A549 (cell line): ENCODE data around the gene CFC1.
"Not testable (repeated sequence)": the region's sequence is repeated elsewhere in the genome, so short reads cannot be mapped to it uniquely, and the experiment has no call there.

Experiments
- CHD4 ChIP-seq: fragments of 200-600 bp; sonication (generic); IDR thresholded peaks from 2 replicates; pipeline ENCODE4 v1.6.1; 2016; ENCODE audit warnings: antibody characterized with exemption, mild to moderate bottlenecking, borderline replicate concordance
- KDM1A ChIP-seq: fragments of 200-600 bp; sonication (generic); IDR thresholded peaks from 2 replicates; pipeline ENCODE4 v1.6.1; 2016; ENCODE audit warnings: low read depth, mild to moderate bottlenecking
- MAZ ChIP-seq: fragments of 150-350 bp; IDR thresholded peaks from 2 replicates; pipeline ENCODE4 v1.6.1; 2014; ENCODE audit warnings: antibody characterized with exemption, low read depth, low read length, borderline replicate concordance
- MYC ChIP-seq: IDR thresholded peaks from 2 replicates; pipeline ENCODE4 v1.6.1; 2012; ENCODE audit warnings: mild to moderate bottlenecking, inconsistent platforms, low read length, improper control_type of control experiment, borderline replicate concordance
- PHF8 ChIP-seq: fragments of 200-600 bp; sonication (generic); IDR thresholded peaks from 2 replicates; pipeline ENCODE4 v1.6.1; 2016; ENCODE audit warnings: low read depth, mild to moderate bottlenecking, antibody characterized with exemption, moderate library complexity, borderline replicate concordance
- POLR2A ChIP-seq: IDR thresholded peaks from 2 replicates; pipeline ENCODE4 v1.6.1; 2012; ENCODE audit warnings: mild to moderate bottlenecking, low read length
- RAD21 ChIP-seq, 2 experiments: fragments of >200 bp in 1 of 2; sonication (Bioruptor Twin) in 1 of 2; formaldehyde crosslinking in 1 of 2; IDR thresholded peaks in 1 of 2; conservative IDR thresholded peaks in 1 of 2; 2 replicates in 1 of 2; 3 replicates in 1 of 2; pipeline ENCODE4 v1.6.1; 2012 to 2018; ENCODE audit warnings: inconsistent platforms in 1 of 2
- RCOR1 ChIP-seq: fragments of 150-350 bp; IDR thresholded peaks from 2 replicates; pipeline ENCODE4 v1.6.1; 2014; ENCODE audit warnings: antibody characterized with exemption, low read length, low read depth
- TFCP2L1 ChIP-seq: fragments of 250-450 bp; sonication (Bioruptor Pico); IDR thresholded peaks from 2 replicates; pipeline ENCODE4 v1.5.0; 2021; ENCODE audit warnings: mild to moderate bottlenecking
- USF2 ChIP-seq: fragments of 450-650 bp; IDR thresholded peaks from 2 replicates; pipeline ENCODE4 v1.6.1; 2014; ENCODE audit warnings: antibody characterized with exemption
- TF ChIP-seq, protein P1 (sequence below): fragments of >200 bp; sonication (Bioruptor Twin); formaldehyde crosslinking; IDR thresholded peaks from 3 replicates; pipeline ENCODE4 v1.5.1; 2016
- TF ChIP-seq, protein P2 (sequence below): IDR thresholded peaks from 2 replicates; pipeline ENCODE4 v1.6.1; 2012

DNA sequence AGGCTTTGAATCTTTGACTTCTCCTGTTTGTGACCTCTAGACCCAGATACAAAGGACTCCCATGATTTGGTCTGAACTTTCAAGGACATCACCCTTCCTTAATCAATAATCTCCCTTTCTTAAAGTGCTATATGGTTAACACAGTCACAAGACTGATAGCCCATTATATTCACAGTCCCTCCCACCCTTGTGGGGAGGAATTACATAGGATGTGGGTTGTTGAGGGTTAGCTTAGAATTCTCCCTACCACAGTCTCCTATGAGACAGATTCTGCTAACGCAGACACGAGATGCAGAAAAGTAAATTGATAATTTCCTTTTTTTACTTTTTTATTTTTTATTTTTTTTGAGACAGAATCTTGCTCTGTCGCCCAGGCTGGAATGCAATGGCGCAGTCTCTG lies 45.2 kb downstream of the CFC1 start:
- not testable (repeated sequence) for TF ChIP-seq TFCP2L1 (CRISPR knock-in tag); POLR2A; USF2; CHD4; RAD21 (conservative IDR thresholded peaks at IDR 0.05 in 1 of 2, IDR thresholded peaks at IDR 0.05 in 1 of 2); RCOR1; MYC; MAZ; KDM1A; PHF8
- TF ChIP-seq, protein P1, sequence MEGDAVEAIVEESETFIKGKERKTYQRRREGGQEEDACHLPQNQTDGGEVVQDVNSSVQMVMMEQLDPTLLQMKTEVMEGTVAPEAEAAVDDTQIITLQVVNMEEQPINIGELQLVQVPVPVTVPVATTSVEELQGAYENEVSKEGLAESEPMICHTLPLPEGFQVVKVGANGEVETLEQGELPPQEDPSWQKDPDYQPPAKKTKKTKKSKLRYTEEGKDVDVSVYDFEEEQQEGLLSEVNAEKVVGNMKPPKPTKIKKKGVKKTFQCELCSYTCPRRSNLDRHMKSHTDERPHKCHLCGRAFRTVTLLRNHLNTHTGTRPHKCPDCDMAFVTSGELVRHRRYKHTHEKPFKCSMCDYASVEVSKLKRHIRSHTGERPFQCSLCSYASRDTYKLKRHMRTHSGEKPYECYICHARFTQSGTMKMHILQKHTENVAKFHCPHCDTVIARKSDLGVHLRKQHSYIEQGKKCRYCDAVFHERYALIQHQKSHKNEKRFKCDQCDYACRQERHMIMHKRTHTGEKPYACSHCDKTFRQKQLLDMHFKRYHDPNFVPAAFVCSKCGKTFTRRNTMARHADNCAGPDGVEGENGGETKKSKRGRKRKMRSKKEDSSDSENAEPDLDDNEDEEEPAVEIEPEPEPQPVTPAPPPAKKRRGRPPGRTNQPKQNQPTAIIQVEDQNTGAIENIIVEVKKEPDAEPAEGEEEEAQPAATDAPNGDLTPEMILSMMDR = not testable (repeated sequence)
- TF ChIP-seq, protein P2, sequence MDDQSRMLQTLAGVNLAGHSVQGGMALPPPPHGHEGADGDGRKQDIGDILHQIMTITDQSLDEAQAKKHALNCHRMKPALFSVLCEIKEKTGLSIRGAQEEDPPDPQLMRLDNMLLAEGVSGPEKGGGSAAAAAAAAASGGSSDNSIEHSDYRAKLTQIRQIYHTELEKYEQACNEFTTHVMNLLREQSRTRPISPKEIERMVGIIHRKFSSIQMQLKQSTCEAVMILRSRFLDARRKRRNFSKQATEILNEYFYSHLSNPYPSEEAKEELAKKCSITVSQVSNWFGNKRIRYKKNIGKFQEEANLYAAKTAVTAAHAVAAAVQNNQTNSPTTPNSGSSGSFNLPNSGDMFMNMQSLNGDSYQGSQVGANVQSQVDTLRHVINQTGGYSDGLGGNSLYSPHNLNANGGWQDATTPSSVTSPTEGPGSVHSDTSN = not testable (repeated sequence)
